Measurements from ENCODE around the gene GMPR2. TPM values are rescaled to one million over a fixed set of nuclear protein-coding genes. Genes with fewer than 3 reads are reported as not detected.

The GMPR2 gene
- polyA plus RNA-seq, 3 donors, result 84.4 to 84.7 (median 84.5) TPM

DNA sequence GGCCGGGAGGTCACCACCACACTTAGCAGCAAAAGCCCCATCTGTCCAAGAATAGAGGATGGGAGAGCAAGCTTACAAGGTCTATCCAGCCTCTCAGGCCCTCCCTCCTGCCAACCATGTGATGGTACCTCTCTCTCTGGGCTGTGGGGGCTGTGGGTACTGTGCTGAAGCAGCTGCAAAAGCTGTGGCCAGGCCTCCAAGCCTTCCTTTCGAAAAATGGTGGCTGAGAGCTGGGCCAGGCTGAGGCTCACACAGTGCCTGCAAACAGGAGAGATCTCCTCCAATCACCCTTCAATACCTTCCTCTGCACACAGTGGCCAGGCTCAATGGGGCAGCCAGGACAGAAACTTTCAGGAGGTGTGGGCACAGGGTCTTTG lies 45.2 kb upstream of the GMPR2 start:
- Histone ChIP-seq H3K79me2 (ENCODE audit: insufficient read depth, low read length) (peaks cover 14% of the 10 kb centered on the region), H3K4me3 (replicated peaks in 1 of 3; ENCODE audit: low read depth in 2 of 3, low read length in 3 of 3) (peak overlapping the region in 1 of 3 experiments; percentile 79), H3K36me3 (replicated peaks in 1 of 2; ENCODE audit: control insufficient read depth in 1 of 2, insufficient read depth in 2 of 2, low read length in 2 of 2) (peaks cover 25 to 64% of the 10 kb centered on the region in 2 donors), H3K9me3 (replicated peaks in 1 of 2; ENCODE audit: control insufficient read depth in 1 of 2, insufficient read depth in 1 of 2, low read length in 2 of 2) (no peaks in the 10 kb centered on the region), H3K27me3 (ENCODE audit: control insufficient read depth in 2 of 2, insufficient read depth in 2 of 2, low read length in 2 of 2) (no peaks in the 10 kb centered on the region), H2AFZ (ENCODE audit: insufficient read depth, low read depth, low read length, poor library complexity, severe bottlenecking) (peak overlapping the region; percentile 79), H3K27ac (ENCODE audit: low read depth in 1 of 2, low read length in 2 of 2) (no peak overlapping the region), H3K9ac (ENCODE audit: insufficient read depth, low read length, poor library complexity, severe bottlenecking) (no peak overlapping the region), H4K20me1 (ENCODE audit: insufficient read depth, low read length) (no peaks in the 10 kb centered on the region), H3K4me2 (replicated peaks; ENCODE audit: extremely low read depth, low read length, poor library complexity, severe bottlenecking) (peak overlapping the region; percentile 97), H3K4me1 (ENCODE audit: control insufficient read depth in 1 of 2, insufficient read depth in 2 of 2, low read length in 2 of 2) (peaks cover 18 to 21% of the 10 kb centered on the region in 2 donors)
- DNase-seq, result no peak
- Mint-ChIP-seq H3K27ac (peak overlapping the region in 2 of 7 donors; percentile 41 to 95), H3K27me3 (ENCODE audit: low read depth in 3 of 3) (peaks cover 0 to 3% (median 1%) of the 10 kb centered on the region in 3 donors), H3K36me3 (peaks cover 51 to 67% of the 10 kb centered on the region in 2 donors), H3K4me3 (peak overlapping the region in 1 of 2 donors; percentile 83), H3K9me3 (no peaks in the 10 kb centered on the region), H3K4me1 (peaks cover 25% of the 10 kb centered on the region)
- intact Hi-C loops (cut with micrococcal nuclease), result no loop called here
- TF ChIP-seq, protein P1, sequence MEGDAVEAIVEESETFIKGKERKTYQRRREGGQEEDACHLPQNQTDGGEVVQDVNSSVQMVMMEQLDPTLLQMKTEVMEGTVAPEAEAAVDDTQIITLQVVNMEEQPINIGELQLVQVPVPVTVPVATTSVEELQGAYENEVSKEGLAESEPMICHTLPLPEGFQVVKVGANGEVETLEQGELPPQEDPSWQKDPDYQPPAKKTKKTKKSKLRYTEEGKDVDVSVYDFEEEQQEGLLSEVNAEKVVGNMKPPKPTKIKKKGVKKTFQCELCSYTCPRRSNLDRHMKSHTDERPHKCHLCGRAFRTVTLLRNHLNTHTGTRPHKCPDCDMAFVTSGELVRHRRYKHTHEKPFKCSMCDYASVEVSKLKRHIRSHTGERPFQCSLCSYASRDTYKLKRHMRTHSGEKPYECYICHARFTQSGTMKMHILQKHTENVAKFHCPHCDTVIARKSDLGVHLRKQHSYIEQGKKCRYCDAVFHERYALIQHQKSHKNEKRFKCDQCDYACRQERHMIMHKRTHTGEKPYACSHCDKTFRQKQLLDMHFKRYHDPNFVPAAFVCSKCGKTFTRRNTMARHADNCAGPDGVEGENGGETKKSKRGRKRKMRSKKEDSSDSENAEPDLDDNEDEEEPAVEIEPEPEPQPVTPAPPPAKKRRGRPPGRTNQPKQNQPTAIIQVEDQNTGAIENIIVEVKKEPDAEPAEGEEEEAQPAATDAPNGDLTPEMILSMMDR (IDR thresholded peaks at IDR 0.05), result no peak
- WGBS (ENCODE audit: insufficient coverage), result no CpG with 5 or more reads among the region's 2 CpGs

DNA sequence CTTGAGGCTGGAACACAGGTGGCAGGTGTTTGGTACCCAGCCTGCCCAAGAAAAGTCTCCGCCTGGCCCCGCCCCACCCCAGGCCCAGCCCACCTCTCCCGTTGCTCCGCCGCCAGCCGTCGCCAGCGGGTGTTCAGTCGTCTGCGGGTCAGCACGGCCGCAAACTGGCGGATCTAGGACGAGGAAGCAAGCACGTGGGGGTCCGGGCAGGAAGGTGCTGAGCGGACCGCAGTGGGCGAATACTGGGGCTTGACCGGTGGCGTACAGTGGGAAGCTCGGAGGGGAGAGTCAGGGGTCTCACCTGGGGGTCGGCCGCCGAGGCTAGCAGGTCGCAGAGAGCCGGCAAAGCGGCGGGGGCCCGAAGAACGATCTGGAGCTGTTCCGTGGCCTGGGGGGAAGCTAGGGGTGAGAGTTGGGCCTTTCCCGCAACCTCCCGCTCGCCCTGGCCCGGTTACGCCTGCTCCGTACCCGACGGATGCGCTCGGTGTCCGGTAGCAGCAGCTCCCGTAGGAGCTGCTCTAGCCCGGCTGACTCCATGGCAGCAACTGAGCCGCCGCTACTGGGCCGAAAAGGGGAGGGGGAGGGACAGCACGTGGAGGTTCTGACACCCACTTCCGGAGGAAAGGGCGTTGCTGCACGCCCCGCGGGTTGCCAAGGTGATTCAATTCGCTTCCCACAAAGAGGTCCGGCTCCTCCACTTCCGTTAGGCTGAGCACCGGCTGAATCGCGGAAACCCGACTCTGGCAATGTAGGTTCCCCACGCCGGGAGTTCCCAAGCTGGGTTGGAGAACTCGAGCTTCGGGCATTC lies 44.3 kb upstream of the GMPR2 start, which contains the start of gene IPO4:
IPO4 (minus strand) TSS at position 566 of the 808 bp plus-strand sequence; CDS start at position 537, 29 bp downstream.
- H3K4me3 Mint-ChIP-seq, result peak within 1 kb of the TSS; percentile 83 to 88
- H3K9me3 ChIP-seq (replicated peaks in 1 of 2; ENCODE audit: control insufficient read depth in 1 of 2, insufficient read depth in 1 of 2, low read length in 2 of 2), result no peaks in the 10 kb centered on the region
- H3K36me3 Mint-ChIP-seq, result peaks cover 51 to 65% of the 10 kb centered on the region in 2 donors
- H3K79me2 ChIP-seq (ENCODE audit: insufficient read depth, low read length), result peaks cover 16% of the 10 kb centered on the region
- intact Hi-C loops (cut with micrococcal nuclease), result no loop called here
- H3K4me1 ChIP-seq (ENCODE audit: control insufficient read depth in 1 of 2, insufficient read depth in 2 of 2, low read length in 2 of 2), result peaks cover 18 to 21% of the 10 kb centered on the region in 2 donors
- H3K4me3 ChIP-seq (replicated peaks in 1 of 3; ENCODE audit: low read depth in 2 of 3, low read length in 3 of 3), result peak within 1 kb of the TSS; percentile 34 to 79 (median 62)
- TF ChIP-seq, protein P1 (IDR thresholded peaks at IDR 0.05), result no peak
- no peaks in the 10 kb centered on the region for H3K27me3 ChIP-seq (ENCODE audit: control insufficient read depth in 2 of 2, insufficient read depth in 2 of 2, low read length in 2 of 2)
- H3K4me2 ChIP-seq (replicated peaks; ENCODE audit: extremely low read depth, low read length, poor library complexity, severe bottlenecking), result peak within 1 kb of the TSS; percentile 97
- no peaks in the 10 kb centered on the region for H3K9me3 Mint-ChIP-seq
- whole genome bisulfite sequencing (ENCODE audit: insufficient coverage), result under 1% methylated on average over 63 of the region's 65 CpGs
- no peaks in the 10 kb centered on the region for H4K20me1 ChIP-seq (ENCODE audit: insufficient read depth, low read length)
- peak within 1 kb of the TSS; percentile 60 for H3K9ac ChIP-seq (ENCODE audit: insufficient read depth, low read length, poor library complexity, severe bottlenecking)
- peak within 1 kb of the TSS; percentile 79 for H2AFZ ChIP-seq (ENCODE audit: insufficient read depth, low read depth, low read length, poor library complexity, severe bottlenecking)
- H3K27ac Mint-ChIP-seq, result peak within 1 kb of the TSS; percentile 69 to 95 (median 88)
- peaks cover 0 to 3% (median 1%) of the 10 kb centered on the region in 3 donors for H3K27me3 Mint-ChIP-seq (ENCODE audit: low read depth in 3 of 3)
- peaks cover 27% of the 10 kb centered on the region for H3K4me1 Mint-ChIP-seq
- peak; percentile 97 to 99 (median 98) for DNase-seq
- H3K27ac ChIP-seq (ENCODE audit: low read depth in 1 of 2, low read length in 2 of 2), result peak within 1 kb of the TSS; percentile 40 to 55
- H3K36me3 ChIP-seq (replicated peaks in 1 of 2; ENCODE audit: control insufficient read depth in 1 of 2, insufficient read depth in 2 of 2, low read length in 2 of 2), result peaks cover 23 to 61% of the 10 kb centered on the region in 2 donors

Data from CD14-positive monocyte (primary cell).